Kidney epithelial cell (primary cell): ENCODE measurements around the gene UGT1A10. TPM values are rescaled to one million over a fixed set of nuclear protein-coding genes. Genes with fewer than 3 reads are reported as not detected.

Experiments
- DNase-seq: peaks from one replicate; pipeline ENCODE4 v3.0.0-alpha.2; 2010; ENCODE audit warnings: low read depth
- H3K27me3 ChIP-seq: 2 replicates; pipeline ENCODE4 v1.6.0; 2011; ENCODE audit warnings: low read length; ENCODE audit not compliant: control insufficient read depth, insufficient read depth
- H3K36me3 ChIP-seq: 2 replicates; pipeline ENCODE4 v1.5.1; 2011; ENCODE audit warnings: low read length; ENCODE audit not compliant: control insufficient read depth, insufficient read depth
- H3K4me3 ChIP-seq: 2 replicates; pipeline ENCODE4 v1.5.1; 2011; ENCODE audit warnings: low read depth, mild to moderate bottlenecking, control low read depth, low read length
- total RNA-seq: library from RNA; depleted of rRNA; stranded (reverse); fragments of >200 nt; gene quantifications from 2 replicates; pipeline ENCODE4 v1.2.3, GENCODE V29; 2015
- TF ChIP-seq, protein P1 (sequence below): IDR thresholded peaks from 2 replicates; pipeline ENCODE4 v1.5.1; 2011; ENCODE audit warnings: mild to moderate bottlenecking, moderate library complexity, low read length, control low read depth, inconsistent platforms; ENCODE audit not compliant: insufficient read depth, poor library complexity, severe bottlenecking

Gene UGT1A10
- total RNA-seq, 1 donor from 2014 or later, result not detected

DNA sequence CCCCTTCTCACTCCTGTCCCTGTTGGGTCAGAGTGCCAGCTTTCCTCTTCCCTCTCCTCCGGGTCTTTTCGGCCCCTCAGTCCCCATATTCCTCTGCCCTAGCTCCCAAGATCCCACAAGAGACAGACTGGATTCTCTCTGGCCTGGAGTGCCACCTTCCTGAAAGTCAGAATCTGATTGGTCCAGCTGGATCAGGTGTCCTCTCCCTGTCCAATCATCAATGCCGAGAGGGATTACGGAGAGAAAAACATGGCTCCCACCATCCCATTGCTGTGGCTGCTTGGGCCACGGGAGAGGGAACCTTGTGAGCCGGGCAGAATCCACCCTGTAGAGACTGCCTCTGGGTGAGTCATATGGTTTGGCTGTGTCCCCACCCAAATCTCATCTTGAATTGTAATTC, 139.2 kb downstream of the UGT1A10 start:
- H3K27me3 ChIP-seq, result no peaks in the 10 kb centered on the region
- TF ChIP-seq, protein P1, sequence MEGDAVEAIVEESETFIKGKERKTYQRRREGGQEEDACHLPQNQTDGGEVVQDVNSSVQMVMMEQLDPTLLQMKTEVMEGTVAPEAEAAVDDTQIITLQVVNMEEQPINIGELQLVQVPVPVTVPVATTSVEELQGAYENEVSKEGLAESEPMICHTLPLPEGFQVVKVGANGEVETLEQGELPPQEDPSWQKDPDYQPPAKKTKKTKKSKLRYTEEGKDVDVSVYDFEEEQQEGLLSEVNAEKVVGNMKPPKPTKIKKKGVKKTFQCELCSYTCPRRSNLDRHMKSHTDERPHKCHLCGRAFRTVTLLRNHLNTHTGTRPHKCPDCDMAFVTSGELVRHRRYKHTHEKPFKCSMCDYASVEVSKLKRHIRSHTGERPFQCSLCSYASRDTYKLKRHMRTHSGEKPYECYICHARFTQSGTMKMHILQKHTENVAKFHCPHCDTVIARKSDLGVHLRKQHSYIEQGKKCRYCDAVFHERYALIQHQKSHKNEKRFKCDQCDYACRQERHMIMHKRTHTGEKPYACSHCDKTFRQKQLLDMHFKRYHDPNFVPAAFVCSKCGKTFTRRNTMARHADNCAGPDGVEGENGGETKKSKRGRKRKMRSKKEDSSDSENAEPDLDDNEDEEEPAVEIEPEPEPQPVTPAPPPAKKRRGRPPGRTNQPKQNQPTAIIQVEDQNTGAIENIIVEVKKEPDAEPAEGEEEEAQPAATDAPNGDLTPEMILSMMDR, result no peak
- H3K36me3 ChIP-seq, result no peaks in the 10 kb centered on the region
- DNase-seq, result no peak
- no peak overlapping the region for H3K4me3 ChIP-seq

DNA sequence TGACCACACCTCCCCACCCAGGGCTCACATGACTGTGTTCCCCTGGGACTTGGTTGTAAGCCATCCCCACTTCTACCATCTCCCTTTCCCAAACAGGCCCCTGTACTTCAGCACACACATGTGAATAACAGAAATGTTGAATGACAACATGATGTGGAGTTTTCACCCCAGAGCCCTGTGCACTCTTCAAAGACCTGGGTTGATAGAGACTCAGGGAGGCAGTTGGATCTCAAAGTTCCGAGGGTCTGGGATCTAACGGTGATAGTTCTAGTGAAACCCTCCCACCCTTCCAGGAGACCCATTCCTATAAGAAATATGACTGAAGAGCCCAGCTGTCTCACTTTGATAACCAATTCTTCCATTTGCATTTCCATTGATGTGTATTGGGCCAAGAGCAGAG, 141.8 kb downstream of the UGT1A10 start, which contains the start of gene MROH2A:
Gene MROH2A, plus strand, starts transcription at position 301 of the 400 bp plus-strand sequence. CDS start 1,029 bp downstream, outside the sequence.
- TF ChIP-seq, protein P1, result no peak
- Histone ChIP-seq H3K4me3 (no peak within 1 kb of the TSS), H3K36me3 (no peaks in the 10 kb centered on the region), H3K27me3 (no peaks in the 10 kb centered on the region)
- DNase-seq, result no peak

DNA sequence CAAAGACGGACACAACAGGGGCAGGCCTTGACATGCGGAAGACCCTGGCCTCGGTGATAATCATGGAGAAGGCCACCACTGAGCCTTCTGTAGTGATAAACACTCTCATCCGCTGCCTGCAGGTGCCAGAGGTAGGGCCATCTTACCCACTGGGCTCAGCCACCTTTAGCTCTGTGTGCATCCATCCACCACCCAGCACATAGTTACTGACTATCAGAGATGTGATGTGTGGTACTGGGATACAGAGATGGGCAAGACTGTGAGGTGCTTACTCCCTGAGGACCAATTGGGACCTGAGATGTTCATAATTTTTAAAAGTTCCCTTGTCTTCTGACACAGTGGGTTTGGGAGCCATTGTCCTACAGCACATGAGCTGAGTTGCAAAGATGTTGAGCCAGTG, 143.5 kb downstream of the UGT1A10 start:
- DNase-seq, result no peak
- Histone ChIP-seq H3K4me3 (no peak overlapping the region), H3K36me3 (no peaks in the 10 kb centered on the region), H3K27me3 (no peaks in the 10 kb centered on the region)
- TF ChIP-seq, protein P1, result no peak

DNA sequence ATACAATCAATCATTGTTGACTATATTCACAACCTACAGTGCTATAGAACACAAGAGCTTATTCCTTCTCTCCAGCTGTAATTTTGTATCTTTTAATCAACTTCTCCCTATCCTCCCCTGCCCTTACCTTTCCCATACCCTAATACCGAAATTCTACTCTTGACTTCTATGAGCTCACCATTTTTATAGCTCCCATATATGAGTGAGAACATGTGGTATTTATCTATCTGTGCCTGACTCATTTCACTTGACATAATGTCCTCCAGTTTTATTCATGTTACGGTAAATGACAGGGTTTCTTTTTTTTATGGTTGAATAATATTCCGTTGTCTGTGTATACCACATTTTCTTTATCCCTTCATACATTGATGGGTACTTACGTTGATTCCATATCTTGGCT, 144.5 kb downstream of the UGT1A10 start:
- Histone ChIP-seq H3K27me3 (no peaks in the 10 kb centered on the region), H3K36me3 (no peaks in the 10 kb centered on the region), H3K4me3 (no peak overlapping the region)
- DNase-seq, result no peak
- TF ChIP-seq, protein P1, result no peak

DNA sequence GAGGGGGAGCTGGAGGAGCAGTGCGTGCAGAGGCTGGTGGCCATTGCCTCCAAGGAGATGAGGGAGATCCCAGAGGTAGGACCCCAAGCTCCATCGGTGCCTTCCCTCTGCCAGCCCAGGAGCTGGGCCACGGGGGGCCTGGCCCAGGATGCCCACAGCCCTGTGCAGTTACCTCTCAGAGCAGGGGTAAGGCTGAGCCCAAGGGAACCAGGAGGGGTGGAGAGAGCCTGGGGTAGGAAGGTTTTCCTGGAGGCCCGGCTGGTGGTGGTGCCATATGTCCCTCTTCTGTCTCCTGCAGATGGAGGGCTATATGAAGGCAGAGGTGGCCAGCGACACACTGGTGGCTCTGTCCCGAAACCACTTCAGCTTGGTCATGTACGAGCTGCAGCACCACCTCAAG, 153.3 kb downstream of the UGT1A10 start:
- Histone ChIP-seq H3K27me3 (no peaks in the 10 kb centered on the region), H3K36me3 (no peaks in the 10 kb centered on the region), H3K4me3 (no peak overlapping the region)
- no peak for DNase-seq
- TF ChIP-seq, protein P1, result no peak

DNA sequence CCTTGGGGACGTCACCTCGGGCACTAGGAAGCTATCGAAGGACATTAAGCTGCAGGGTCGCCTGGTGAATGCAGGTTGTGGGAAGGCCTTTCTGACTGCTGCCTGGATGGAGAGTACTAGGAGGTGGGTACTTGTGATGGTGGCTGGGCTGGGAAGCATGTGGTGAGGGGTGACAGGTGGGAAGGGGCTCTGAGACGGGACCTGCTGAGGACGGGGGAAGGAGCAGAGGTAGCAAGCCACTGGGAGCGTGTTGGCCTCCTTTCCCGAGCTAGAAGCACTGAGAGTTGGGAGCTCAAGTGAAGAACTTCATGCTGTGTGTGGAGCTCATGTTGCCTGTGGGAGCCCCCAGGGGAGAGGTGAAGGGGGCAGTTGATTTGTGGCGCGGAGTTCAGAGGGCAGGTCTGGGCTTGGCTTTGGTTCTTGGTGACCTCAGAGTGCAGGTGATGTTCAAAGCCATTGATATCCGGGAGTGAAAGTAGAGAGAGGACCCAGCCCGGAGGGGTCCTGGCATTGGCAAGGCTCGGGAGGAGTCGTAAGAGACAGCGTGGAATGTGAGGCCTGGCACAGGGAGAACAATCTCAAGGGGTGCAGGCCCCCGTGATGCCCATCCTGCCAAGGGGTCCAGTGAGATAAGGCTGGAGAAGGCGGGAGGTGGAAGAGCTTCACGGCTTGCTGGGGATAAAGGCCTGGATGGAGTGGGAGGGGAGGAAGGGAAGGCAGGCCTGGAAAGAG, 155.1 kb downstream of the UGT1A10 start:
- H3K27me3 ChIP-seq, result no peaks in the 10 kb centered on the region

More for the DNA sequence above, 155.1 kb downstream of the UGT1A10 start:
- DNase-seq, result no peak
- TF ChIP-seq, protein P1, result no peak
- no peaks in the 10 kb centered on the region for H3K36me3 ChIP-seq
- no peak overlapping the region for H3K4me3 ChIP-seq
